ENCODE measurements around the gene CRACR2A.

- TF ChIP-seq CTCF (conservative IDR thresholded peaks at IDR 0.05; ENCODE audit: low read depth, low read length) (no peak), POLR2A (IDR thresholded peaks at IDR 0.05; ENCODE audit: low read depth, low read length) (no peak), CEBPB (IDR thresholded peaks at IDR 0.05; ENCODE audit: low read depth, low read length) (no peak), RAD21 (IDR thresholded peaks at IDR 0.05; ENCODE audit: low read length) (no peak), MXI1 (IDR thresholded peaks at IDR 0.05; ENCODE audit: borderline replicate concordance, low read depth, low read length) (no peak), MAZ (IDR thresholded peaks at IDR 0.05; ENCODE audit: borderline replicate concordance, low read depth, low read length) (no peak), USF2 (IDR thresholded peaks at IDR 0.05; ENCODE audit: low read depth, low read length) (no peak), BHLHE40 (IDR thresholded peaks at IDR 0.05; ENCODE audit: low read depth, low read length) (no peak), ELK1 (IDR thresholded peaks at IDR 0.05; ENCODE audit: borderline replicate concordance, low read depth, low read length) (no peak), NFE2L2 (IDR thresholded peaks at IDR 0.05; ENCODE audit: low read depth, low read length) (no peak), RCOR1 (IDR thresholded peaks at IDR 0.05; ENCODE audit: insufficient replicate concordance, low read length) (no peak)
Observed at GRCh38 chr12:3633396-3633795, 119.5 kb downstream of the CRACR2A start.

Measured in IMR-90 (cell line).